Measurements from ENCODE around the gene PTPRB.

PTPRB gene

GRCh38 chr12:70660620-70661219 lies 23.5 kb upstream of the PTPRB start:
- H3K4me3 ChIP-seq (ENCODE audit: low read depth, low read length), result no peak overlapping the region
- no peaks in the 10 kb centered on the region for H3K36me3 ChIP-seq (replicated peaks)
- H3K27ac ChIP-seq, result peak overlapping the region; percentile 95
- DNase-seq, result peak; percentile 94
- in situ Hi-C loops (cut with HindIII; ENCODE audit: low pct_ligation_motif_present, low sequenced_read_pairs), result no loop called here
- H3K27me3 ChIP-seq (replicated peaks), result no peaks in the 10 kb centered on the region
- TF ChIP-seq CTCF (IDR thresholded peaks at IDR 0.05; ENCODE audit: low read depth, low read length, missing control alignments), result no peak

GRCh38 chr12:70660002-70660604 lies 22.9 kb upstream of the PTPRB start:
- peak overlapping the region; percentile 95 for H3K27ac ChIP-seq
- in situ Hi-C loops (cut with HindIII; ENCODE audit: low pct_ligation_motif_present, low sequenced_read_pairs), result no loop called here
- no peaks in the 10 kb centered on the region for H3K27me3 ChIP-seq (replicated peaks)
- no peak overlapping the region for H3K4me3 ChIP-seq (ENCODE audit: low read depth, low read length)
- no peak for TF ChIP-seq CTCF (IDR thresholded peaks at IDR 0.05; ENCODE audit: low read depth, low read length, missing control alignments)
- DNase-seq, result no peak
- no peaks in the 10 kb centered on the region for H3K36me3 ChIP-seq (replicated peaks)

- Histone ChIP-seq H3K27me3 (replicated peaks) (no peaks in the 10 kb centered on the region), H3K4me3 (ENCODE audit: low read depth, low read length) (no peak overlapping the region), H3K27ac (no peak overlapping the region), H3K36me3 (replicated peaks) (no peaks in the 10 kb centered on the region)
- no peak for DNase-seq
- no peak for TF ChIP-seq CTCF (IDR thresholded peaks at IDR 0.05; ENCODE audit: low read depth, low read length, missing control alignments)
- in situ Hi-C loops (cut with HindIII; ENCODE audit: low pct_ligation_motif_present, low sequenced_read_pairs), result no loop called here
Measured at GRCh38 chr12:70659077-70659606, 21.9 kb upstream of the PTPRB start.

- in situ Hi-C loops (cut with HindIII; ENCODE audit: low pct_ligation_motif_present, low sequenced_read_pairs), result no loop called here
- no peaks in the 10 kb centered on the region for H3K27me3 ChIP-seq (replicated peaks)
- H3K36me3 ChIP-seq (replicated peaks), result no peaks in the 10 kb centered on the region
- H3K27ac ChIP-seq, result no peak overlapping the region
- TF ChIP-seq CTCF (IDR thresholded peaks at IDR 0.05; ENCODE audit: low read depth, low read length, missing control alignments), result no peak
- H3K4me3 ChIP-seq (ENCODE audit: low read depth, low read length), result no peak overlapping the region
- no peak for DNase-seq
Measured at GRCh38 chr12:70657616-70658286, 20.5 kb upstream of the PTPRB start.

GRCh38 chr12:70652451-70652850 lies 15.2 kb upstream of the PTPRB start:
- Histone ChIP-seq H3K27ac (no peak overlapping the region), H3K36me3 (replicated peaks) (no peaks in the 10 kb centered on the region), H3K27me3 (replicated peaks) (no peaks in the 10 kb centered on the region), H3K4me3 (ENCODE audit: low read depth, low read length) (no peak overlapping the region)
- no peak for TF ChIP-seq CTCF (IDR thresholded peaks at IDR 0.05; ENCODE audit: low read depth, low read length, missing control alignments)
- no peak for DNase-seq
- in situ Hi-C loops (cut with HindIII; ENCODE audit: low pct_ligation_motif_present, low sequenced_read_pairs), result no loop called here

Data from brain microvascular endothelial cell (primary cell).